WI38 (cell line): ENCODE results near the gene MPC2.
"Not testable (repeated sequence)": the region's sequence is repeated elsewhere in the genome, so short reads cannot be mapped to it uniquely, and the experiment has no call there.

Experiments used
- H3K4me3 ChIP-seq: 2 replicates; pipeline ENCODE4 v1.5.1; 2011; ENCODE audit warnings: low read depth, mild to moderate bottlenecking, control low read depth, low read length
- TF ChIP-seq, protein P1 (sequence below): IDR thresholded peaks from 2 replicates; pipeline ENCODE4 v1.5.1; 2012; ENCODE audit warnings: low read depth, mild to moderate bottlenecking, control low read depth, low read length

Gene MPC2

DNA sequence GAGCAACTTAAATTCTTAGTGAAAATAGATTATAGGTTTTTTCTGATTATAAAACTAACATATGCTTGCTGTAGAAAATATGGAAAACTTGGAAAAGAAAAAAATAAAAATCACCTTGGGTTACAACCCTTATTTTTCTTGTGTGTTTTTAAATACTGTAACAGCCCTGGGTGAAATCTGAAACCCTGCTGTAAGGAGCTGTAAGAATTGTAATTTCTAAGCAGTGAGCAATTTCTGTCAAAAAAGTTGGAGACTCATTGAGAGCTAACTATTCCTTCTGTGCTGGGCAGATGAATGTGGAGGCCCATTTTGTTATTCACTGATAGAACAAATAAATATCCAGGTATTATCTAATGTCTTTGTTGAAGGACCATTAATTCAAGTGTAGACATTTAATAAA is 65.5 kb downstream of the MPC2 start:
- no peak overlapping the region for H3K4me3 ChIP-seq
- TF ChIP-seq, protein P1, sequence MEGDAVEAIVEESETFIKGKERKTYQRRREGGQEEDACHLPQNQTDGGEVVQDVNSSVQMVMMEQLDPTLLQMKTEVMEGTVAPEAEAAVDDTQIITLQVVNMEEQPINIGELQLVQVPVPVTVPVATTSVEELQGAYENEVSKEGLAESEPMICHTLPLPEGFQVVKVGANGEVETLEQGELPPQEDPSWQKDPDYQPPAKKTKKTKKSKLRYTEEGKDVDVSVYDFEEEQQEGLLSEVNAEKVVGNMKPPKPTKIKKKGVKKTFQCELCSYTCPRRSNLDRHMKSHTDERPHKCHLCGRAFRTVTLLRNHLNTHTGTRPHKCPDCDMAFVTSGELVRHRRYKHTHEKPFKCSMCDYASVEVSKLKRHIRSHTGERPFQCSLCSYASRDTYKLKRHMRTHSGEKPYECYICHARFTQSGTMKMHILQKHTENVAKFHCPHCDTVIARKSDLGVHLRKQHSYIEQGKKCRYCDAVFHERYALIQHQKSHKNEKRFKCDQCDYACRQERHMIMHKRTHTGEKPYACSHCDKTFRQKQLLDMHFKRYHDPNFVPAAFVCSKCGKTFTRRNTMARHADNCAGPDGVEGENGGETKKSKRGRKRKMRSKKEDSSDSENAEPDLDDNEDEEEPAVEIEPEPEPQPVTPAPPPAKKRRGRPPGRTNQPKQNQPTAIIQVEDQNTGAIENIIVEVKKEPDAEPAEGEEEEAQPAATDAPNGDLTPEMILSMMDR = no peak

DNA sequence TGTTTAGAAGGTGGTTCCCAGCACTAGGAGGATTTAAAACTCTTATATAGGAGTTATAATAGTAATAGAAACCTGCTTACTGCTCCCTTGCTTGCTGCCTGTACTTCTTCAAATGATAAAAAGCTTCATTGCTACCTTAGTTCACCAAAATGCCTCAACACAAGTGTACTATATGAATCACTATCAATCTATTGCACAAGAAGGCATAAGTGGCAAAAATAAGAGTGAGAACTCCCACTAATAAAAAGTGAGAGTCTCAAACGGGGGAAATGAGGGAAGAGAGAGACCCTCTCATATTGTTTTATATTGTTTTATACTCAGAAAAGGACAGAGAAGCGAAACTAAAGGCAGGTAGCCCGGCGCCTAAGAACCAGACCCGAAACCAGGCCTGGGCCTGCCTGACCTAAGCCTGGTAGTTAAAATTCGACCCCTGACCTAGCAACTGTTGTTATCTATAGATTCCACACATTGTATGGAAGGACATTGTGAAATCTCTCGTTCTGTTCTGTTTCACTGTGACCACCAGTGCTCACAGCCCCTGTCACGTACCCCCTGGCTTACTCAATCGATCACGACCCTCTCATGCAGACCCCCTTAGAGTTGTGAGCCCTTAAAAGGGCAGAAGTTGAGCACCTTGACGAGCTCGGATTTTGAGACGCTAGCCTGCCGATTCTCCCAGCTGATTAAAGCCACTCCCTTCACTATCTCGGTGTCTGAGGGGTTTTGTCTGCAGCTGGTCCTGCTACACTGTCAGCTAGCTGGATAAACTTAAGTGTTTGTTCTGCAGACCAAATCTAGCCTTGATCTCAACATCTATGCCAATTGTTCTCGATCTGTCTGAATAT is 67.5 kb downstream of the MPC2 start:
- H3K4me3 ChIP-seq = not testable (repeated sequence)

DNA sequence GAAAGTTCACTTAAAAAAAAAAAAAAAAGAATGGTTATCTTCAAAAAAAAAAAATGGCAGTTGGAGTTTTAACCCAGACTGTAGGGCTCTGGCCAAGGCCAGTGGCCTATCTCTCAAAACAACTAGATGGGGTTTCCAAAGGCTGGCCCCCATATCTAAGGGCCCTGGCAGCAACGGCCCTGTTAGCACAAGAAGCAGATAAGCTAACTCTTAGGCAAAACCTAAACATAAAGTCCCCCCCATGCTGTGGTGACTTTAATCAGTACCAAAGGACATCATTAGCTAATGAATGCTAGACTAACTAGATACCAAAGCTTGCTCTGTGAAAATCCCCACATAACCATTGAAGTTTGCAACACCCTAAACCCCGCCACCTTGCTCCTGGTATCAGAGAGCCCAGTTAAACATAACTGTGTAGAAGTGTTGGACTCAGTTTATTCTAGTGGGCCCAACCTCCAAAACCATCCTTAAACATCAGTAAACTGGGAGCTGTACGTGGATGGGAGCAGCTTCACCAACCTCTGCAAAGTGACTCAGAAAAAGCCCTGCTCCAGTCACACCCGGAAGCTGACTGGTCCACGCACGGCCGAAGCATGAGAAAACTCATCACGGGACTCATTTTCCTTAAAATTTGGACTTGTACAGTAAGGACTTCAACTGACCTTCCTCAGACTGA is 70.0 kb downstream of the MPC2 start:
- not testable (repeated sequence) for H3K4me3 ChIP-seq
